Amygdala (tissue), 56 donors: ENCODE measurements around the gene DNHD1.

ENCODE experiments used
- DNase-seq, 56 donors: peaks; one replicate each; lab custom pipeline; 2025; lab: John Stamatoyannopoulos, UW

Gene DNHD1

DNA sequence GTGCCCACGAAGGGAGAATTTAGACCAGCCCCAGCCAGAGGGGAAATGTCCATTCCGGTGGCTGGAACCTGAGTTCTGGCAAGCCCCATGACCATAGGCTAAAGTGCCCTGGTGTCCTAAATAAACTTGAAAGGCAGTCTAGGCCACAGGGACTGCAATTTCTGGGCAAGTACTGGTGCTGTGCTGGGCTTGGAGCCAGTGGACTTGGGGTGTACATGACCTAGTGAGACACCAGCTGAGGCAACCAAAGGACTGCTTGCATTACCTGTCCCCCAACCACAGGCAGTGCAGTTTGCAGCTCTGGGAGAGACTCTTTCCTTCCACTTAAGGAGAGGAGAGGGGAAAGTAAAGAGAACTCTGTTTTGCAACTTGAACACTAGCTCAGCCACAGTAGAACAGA is 82.6 kb downstream of the DNHD1 start:
- DNase-seq, result peak in 8 of 56 donors; percentile 15 to 44 (median 32)

DNA sequence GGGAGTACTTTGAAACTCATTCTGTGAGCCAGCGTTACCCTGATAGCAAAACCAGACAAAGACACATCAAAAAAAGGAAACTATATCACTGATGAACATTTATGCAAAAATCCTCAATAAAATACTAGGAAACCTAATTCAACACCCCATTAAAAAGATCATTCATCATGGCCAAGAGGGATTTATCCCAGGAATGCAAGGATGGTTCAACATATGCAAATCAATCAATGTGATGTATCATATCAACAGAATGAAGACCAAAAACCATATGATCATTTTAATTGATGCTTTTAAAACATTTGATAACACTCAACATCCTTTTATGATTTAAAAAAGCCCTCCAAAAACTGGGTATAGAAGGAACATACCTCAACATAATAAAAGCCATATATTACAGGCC is 86.5 kb downstream of the DNHD1 start:
- no peak for DNase-seq

DNA sequence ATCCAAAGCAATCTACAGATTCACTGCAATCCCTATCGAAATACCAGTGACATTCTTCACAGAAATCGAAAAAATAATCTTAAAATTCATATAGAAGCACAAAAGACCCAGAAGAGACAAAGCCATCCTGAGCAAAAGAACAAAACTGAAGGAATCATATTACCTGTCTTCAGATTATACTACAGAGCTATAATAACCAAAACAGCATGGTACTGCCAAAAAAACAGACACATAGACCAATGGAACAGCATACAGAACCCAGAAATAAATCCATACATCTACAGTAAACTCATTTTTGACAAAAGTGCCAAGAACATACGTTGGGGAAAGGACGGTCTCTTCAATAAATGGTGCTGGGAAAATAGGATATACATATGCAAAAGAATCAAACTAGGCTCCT is 87.4 kb downstream of the DNHD1 start:
- no peak for DNase-seq

DNA sequence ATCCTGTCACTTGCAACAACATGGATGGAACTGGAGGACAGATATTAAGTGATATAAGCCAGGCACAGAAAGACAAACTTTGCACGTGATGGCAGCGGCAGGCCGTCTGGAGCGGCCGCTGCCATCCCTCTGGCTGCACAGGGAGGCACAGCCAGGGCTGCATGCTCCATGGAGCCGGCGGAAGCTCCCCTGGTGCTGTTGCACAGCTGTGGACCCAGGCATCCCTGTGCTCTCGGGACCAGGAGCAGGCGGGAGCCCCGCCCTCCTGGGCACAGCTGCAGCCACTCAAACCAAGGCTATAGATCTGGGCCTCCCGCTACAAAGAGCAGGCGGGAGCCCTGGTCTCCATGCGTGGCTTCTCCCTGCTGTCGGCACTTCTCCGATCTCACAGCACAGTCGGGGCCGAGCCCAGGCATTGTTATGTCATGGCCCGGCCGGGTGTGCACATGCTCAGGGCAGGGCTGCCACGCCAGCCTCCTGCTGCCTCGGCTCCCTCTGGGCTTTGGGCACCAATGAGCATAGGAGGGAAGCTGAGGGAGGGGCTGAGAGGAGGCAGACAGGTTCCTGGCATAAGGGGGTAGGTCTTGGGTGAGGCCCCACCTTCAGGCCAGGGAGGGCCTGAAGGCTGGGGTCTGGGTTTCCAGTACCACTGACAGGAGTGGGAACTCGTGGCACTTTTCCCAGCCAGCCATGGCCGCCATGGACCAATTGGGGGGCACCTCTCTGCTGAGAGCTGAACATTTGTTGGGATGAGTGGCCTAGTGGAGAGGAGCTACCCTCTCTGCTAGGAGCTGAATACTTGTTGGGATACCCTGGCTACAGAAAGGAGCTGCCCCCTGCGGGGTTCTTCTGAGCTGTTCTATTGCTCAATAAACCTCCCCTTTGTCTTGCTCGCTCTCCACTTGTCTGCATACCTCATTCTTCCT is 89.6 kb downstream of the DNHD1 start:
- DNase-seq, result peak in 17 of 56 donors; percentile 26 to 64 (median 53)

DNA sequence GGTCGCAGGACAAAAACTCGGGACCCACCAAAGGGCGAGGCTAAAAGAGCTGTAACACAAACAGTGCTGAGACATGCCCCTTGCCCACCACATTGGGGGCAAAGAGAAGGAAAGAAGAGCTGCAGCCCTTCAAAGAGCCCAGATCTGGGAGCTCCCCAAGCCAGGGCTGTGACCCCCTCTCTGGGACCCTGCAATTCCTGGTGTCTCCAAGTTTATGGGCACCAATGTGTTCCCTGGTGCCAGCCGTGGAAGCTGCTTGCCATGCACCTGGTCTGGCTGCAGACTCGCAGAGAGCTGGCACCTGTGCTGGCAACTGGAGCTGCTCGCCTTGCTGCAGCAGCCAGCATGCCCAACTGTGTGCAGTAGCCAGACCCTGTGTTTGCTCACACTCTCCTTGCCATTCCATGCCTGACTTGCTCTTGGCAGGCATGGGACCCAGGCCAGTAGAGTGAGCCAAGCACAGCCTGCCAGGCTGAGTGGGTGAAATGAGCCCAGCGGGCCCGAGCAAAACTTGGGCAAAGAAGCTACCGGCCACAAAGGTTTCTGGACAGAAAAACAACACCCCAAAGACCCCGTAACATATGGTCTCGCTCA is 90.4 kb downstream of the DNHD1 start:
- DNase-seq, result peak in 25 of 56 donors; percentile 17 to 80 (median 51)

DNA sequence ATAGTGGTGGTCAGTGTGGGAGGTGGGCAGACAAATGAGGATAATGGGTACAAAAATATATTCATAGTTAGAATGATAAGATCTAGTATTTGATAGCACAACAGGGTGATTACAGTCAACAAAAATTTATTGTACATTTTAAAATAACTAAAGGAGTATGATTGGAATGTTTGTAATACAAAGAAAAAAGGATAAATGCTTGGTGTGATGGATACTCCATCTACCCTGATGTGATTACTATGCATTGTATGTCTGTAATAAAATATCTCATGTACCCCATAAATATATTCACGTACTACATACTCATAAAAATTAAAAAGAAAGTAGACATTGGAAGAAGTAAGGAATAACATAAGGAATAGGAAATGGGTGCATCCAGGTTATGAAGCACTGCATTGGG is 90.9 kb downstream of the DNHD1 start:
- no peak for DNase-seq

DNA sequence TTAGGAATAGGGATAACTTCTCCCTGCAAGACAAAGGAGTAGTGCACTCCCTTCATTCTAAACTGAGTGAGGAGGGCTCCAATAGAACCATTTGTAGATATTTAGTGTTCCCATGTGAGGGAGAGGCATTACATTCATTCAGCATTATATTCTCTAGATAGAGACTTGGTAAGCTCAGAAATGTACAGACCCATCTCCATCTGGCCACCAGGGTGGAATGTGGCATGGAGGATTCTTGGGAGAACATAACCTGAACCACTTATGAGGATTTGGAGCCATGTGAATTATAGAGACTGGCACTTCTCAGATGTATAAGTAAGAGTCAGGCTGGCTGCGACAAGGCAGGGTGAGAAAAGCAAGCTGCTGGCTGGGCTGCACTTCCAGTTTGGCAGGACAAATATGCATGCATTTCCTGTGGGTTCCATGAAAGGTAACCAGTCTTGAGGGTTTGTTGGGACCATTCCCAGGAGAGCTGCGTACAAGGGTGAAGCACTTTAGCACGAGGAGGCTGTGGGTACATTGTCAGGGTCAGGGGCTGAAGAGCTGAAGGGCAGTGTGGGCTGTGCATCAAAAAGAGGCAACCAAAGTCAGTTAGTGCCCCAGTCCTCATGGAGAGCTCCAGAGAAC is 97.2 kb downstream of the DNHD1 start:
- DNase-seq, result no peak

DNA sequence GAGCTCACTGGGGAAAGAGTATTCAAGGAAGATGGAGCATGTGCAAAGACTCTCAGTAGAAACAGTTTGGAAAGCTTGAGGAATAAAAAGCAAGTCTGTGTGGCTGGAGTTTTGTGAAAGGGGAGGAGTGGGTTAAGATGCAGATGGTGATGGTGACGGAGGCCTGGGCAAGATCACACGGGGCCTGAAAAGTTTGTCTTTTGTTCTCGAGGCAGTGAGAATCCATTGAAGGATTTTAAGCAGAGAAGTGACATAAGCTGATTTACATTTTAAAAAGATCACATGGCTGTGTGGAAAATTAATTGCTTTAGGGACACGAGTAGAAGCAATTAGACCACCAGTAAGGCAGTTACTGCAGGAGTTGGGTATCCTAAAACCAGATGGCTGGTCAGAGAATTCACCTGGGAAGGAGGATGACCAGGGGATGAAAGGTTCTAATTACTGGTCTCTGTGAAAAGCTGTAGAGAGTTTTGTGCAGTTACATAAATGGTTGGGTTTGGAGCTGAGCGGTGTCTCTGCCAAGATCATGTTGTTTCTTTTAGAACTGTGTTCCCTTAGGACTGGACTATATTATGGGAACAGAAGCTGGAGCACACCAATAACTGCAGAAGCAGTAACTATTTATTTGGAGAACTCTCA is 99.3 kb downstream of the DNHD1 start:
- peak in 15 of 56 donors; percentile 10 to 73 (median 35) for DNase-seq

DNA sequence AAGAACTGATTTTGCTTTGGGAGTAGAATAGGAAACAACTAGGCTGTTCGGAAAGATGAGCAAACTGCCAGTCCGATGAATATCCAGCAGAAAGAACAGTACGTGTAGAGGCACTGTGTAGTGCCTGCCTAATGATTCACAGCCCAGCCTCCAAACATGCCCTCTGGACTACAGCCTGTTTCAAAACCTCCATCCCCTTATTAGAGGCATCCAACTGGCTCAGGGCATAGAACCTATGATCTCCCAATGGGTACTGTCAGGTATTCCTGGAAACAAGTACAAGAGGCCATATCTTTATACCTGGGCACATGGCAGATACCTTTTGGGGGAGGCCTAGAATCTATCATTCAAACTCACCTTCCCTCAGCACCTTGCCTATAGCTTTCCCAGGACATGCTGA is 101.5 kb downstream of the DNHD1 start:
- no peak for DNase-seq

DNA sequence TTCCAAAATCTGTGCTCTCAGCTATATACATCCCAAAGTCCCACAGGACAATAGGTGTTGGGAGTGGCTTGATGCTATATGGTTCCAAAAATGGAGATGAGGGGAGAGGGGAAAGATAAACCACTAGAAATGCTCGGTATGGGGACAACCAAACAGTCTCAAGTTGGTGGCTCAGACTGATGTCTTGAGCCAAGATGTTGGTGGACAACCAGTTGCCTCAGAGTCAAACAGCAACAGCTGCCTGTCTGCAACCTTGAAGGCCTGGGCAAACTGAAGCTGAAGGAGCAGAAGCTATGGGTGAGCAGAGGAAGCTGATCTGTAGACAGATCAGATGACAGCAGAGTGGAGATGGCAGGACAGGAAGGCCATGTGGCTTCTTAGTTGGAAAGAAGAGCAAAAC is 102.4 kb downstream of the DNHD1 start:
- no peak for DNase-seq

DNA sequence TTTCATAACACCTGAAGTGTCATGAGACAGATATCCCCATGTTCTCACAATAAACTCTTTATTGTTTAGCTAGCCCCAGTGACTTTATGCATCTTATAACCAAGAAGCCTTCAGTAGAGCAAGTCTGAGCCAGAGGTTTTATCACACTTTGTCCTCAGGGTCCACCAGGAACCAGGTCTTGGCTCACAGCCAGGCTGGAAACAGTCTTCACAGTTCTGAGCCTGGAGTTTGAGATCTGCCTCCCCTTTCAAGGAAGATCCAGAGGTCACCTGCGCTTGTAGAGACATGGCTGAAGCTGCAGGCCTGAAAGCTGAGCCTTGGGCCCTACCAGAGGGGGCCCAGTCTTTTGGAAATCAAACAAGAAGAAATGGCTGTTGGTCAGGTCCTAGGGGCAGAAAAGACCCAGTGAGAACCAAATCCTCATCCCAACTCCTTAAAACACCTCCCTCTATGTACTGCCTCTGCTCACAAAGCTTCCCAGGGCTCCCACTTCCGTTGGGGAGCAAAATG is 102.9 kb downstream of the DNHD1 start:
- DNase-seq, result no peak

DNA sequence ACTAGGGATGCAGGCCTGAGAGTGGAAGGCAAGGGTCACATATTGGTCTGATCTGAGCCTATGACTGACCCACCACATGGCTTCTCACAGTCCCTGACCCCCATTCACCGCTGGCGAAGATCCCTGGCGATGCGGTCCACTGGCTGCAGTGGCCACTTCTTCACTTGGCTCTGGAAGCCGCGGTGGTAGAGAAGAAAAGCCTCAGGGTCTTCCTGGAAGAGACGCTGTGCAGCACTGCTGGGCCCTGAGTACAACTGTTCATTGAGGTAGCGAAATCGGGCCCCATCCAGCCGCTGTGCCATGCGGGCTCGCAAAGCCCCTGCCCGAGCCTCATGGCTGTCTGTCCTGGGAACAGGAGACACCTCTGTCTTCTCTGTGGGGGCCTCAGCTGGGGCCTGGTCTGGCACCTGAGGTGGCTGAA is 104.0 kb downstream of the DNHD1 start:
- no peak for DNase-seq

DNA sequence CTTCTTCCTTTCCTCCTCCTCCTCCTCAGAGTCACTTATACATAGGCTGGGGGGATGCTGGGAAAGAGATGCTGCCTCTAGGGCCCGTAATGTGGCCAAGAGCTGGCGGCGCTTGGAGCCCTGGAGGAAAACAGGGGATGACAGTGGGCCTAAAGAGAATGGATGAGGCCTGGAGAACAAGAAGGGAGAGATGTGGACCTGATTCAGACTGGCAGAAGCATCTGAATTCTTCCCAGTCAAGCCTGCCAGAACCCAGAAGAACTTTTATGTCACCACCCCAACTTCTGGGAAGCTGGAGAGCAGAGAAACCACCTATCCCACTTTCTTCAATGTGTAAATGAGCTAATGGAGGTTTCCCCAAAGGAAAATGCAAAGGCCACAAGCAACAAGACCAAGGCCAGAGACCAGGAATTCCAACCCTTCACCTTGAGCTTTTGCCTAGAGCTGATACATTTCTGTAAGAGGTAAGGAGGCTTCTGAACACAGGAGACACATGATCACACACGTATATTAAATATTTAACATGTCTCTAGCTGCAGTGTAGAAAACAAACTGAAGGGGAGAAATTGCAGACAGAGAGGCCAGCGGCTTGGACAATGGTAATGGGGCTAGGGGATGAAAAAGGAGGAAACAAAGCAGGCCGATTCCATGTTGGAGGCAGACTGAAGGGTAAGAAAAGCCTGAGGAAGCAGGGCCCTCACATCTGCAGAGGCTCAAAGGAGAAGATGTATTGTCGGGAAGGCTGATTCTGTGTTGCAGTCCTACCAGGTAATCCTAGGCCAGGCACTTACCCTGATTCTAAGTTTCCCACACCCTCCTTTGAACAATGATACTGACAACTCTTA is 105.2 kb downstream of the DNHD1 start:
- DNase-seq, result no peak

DNA sequence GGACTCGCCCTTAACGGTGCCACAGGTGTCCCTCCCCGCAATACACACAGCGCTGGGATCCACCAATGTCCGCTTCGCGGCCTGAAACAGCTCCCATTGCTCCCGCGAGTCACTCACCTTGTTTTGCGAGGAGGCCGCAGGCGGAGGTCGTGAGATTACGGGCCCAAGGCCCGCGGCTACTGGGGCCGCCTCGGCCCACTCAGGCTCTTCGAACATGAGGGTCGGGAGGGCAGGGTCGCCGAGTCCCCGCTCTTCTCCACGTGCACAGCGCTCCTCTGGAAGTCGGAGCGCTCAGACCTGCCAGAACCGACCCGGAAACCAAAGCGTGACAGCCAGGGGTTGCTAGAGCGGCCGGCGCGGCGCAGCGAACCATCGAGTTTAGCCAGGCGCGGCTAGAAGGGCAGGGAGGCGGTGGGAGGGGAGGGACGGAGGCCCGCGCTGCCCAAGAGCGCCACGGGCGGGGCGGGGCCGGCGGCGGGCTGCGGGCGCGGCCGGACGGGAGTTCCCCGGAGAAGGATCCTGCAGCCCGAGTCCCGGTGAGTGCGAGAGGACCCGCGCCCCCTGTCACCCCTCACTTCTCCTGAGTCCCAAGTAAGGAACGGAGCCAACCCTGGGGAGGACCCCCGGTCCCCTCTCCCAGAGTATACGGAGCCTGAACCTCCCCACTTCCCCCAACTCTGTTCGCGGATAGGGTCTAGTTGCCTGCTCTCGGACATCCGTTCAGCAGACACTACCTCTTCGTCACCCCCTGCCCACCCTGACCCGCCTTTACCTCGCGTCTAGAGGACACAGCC is 106.4 kb downstream of the DNHD1 start, which contains the start of the genes ILK and RRP8:
ILK (plus strand) TSS at position 488 of the 794 bp plus-strand sequence. CDS start 498 bp downstream, outside the sequence.
RRP8 (minus strand) TSS at position 330 of the 794 bp plus-strand sequence; CDS start at position 216, 114 bp downstream.
- DNase-seq, result peak in 55 of 56 donors; percentile 38 to 92 (median 83)

DNA sequence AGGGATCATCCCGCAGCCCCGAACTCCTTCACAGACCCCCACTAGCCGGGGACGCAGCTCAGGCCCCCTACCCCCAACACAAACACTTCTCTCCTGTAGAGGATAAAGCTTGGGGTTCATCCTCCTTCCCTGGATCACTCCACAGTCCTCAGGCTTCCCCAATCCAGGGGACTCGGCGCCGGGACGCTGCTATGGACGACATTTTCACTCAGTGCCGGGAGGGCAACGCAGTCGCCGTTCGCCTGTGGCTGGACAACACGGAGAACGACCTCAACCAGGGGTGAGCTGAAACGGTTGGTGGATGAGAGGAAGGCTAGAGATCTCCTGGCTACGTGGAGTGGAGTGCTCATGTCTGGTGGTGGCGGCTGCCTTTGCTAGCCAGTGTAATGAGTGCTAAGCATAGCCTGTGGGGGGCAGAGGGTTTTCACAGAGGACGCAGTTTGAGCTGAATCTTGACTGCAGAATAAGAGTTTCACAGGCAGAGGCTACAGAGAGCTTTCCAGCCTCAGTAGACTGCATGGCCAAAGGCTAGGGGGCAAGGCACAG is 107.1 kb downstream of the DNHD1 start:
- DNase-seq, result peak in 38 of 56 donors; percentile 28 to 70 (median 50)

DNA sequence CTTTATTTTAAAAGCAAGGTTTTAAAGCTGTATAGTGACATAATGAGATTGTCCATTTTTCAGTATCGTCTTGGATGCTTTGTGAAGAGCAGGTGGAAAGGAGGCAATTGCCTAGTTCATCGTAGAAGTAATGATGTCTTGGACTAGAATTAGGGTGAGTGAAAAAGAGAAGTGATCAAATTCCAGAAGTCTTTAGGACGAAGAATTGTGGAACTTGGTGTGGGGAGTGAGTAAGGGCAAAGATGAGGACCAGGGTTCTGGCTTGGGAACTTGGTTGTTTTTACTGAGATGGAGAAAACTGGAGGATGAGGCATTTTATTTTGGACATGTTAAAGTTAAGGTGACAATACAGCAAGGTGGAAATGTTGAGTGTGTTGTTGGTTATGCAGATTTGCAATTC is 107.7 kb downstream of the DNHD1 start:
- DNase-seq, result no peak

DNA sequence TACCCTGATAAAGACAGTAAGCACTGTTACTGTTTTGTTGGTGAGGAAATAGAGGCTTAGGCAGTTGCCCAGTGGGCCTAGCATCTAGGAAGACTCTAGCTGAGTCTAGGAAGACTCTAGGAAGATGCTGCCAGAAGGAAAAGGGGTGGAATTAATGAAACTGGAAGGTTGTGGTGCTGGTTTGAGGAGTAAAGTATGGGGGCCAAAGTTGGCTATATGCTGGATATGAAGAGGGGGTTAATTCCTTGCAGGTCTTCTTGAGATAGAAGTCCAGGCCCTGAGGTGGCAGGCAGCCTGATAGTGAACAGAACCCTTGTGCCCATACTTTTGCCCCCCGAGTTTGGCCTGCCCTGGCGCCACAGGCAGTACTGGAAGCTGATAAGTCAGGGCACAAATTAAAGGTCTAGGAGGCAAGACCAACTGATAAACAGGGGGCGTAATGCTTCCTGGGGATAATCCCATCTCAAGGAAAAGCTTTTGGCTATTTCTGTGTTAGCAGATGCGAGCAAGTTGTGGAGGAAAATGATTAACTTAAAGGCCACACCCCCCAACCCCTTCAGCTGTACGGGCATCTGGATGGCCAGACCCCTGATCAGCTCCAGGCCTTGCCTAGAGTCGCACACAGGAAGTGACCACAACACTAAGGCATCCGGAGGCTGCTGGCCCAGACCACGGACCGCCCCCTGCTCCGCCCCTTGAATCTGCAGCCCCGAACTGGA is 109.5 kb downstream of the DNHD1 start:
- DNase-seq, result peak in 50 of 56 donors; percentile 22 to 87 (median 70)
